IMR-90 (cell line): Measurements from ENCODE around the gene ARHGAP19. TPM values are rescaled to one million over a fixed set of nuclear protein-coding genes. Genes with fewer than 3 reads are reported as not detected.

Experiments used
- ATAC-seq: fragments of 200-7000 bp; cut with Tn5 transposase; 2 replicates; pipeline ENCODE4 v1.9.1; 2020; ENCODE audit warnings: low read depth, mild to moderate bottlenecking, moderate library complexity
- BruUV-seq: library from RNA; stranded (reverse); fragments of 400-500 nt; replicated peaks from 2 replicates; lab custom pipeline; 2021; lab: Mats Ljungman, UMichigan
- CTCF ChIA-PET: fragments of 300-600 bp; formaldehyde crosslinking; extraction: SDS; loops from one replicate; lab custom pipeline; 2021; ENCODE audit warnings: antibody characterized with exemption; lab: Yijun Ruan, JAX
- POLR2A ChIA-PET: fragments of 300-600 bp; sonication (Branson Sonifier 250); formaldehyde crosslinking; loops from one replicate; lab custom pipeline; 2022; ENCODE audit warnings: antibody characterized with exemption; ENCODE audit not compliant: unreplicated experiment; lab: Charles Lee
- DNase-seq: peaks from one replicate; pipeline ENCODE4 v3.0.0; 2013
- H2AFZ ChIP-seq: replicated peaks from 2 replicates; pipeline ENCODE3; 2013; ENCODE audit warnings: low read length, mild to moderate bottlenecking; ENCODE audit not compliant: poor library complexity
- H2AK5ac ChIP-seq: 2 replicates; pipeline ENCODE4 v1.6.1; 2013; ENCODE audit warnings: low read depth, low read length, inconsistent platforms
- H2AK9ac ChIP-seq: replicated peaks from 2 replicates; pipeline ENCODE3; 2013; ENCODE audit warnings: mild to moderate bottlenecking, low read depth, low read length, moderate library complexity; ENCODE audit not compliant: poor library complexity
- H2BK120ac ChIP-seq: 2 replicates; pipeline ENCODE4 v1.6.1; 2013; ENCODE audit warnings: low read depth, low read length, inconsistent platforms
- H2BK15ac ChIP-seq: 3 replicates; pipeline ENCODE4 v1.6.1; 2013; ENCODE audit warnings: low read depth, low read length, inconsistent platforms
- H2BK20ac ChIP-seq: 2 replicates; pipeline ENCODE4 v1.6.1; 2013; ENCODE audit warnings: low read depth, mild to moderate bottlenecking, inconsistent platforms, low read length, moderate library complexity
- H2BK5ac ChIP-seq: 2 replicates; pipeline ENCODE4 v1.6.1; 2013; ENCODE audit warnings: mild to moderate bottlenecking, low read depth, low read length, inconsistent platforms; ENCODE audit not compliant: poor library complexity, severe bottlenecking
- H3K14ac ChIP-seq: replicated peaks from 2 replicates; pipeline ENCODE4 v1.6.1; 2013; ENCODE audit warnings: low read depth, low read length, inconsistent platforms
- H3K18ac ChIP-seq: 2 replicates; pipeline ENCODE4 v1.6.1; 2013; ENCODE audit warnings: low read depth, low read length, control low read depth
- H3K23ac ChIP-seq: 2 replicates; pipeline ENCODE4 v1.6.1; 2013; ENCODE audit warnings: low read depth, low read length, inconsistent platforms
- H3K27ac ChIP-seq: 2 replicates; pipeline ENCODE4 v1.5.1; 2013; ENCODE audit warnings: mild to moderate bottlenecking, control low read depth, low read length; ENCODE audit not compliant: insufficient read depth
- H3K27me3 ChIP-seq: 2 replicates; pipeline ENCODE4 v1.6.1; 2013; ENCODE audit warnings: low read length; ENCODE audit not compliant: control insufficient read depth, insufficient read depth
- H3K36me3 ChIP-seq: 2 replicates; pipeline ENCODE4 v1.6.1; 2013; ENCODE audit warnings: low read length, mixed read lengths; ENCODE audit not compliant: control insufficient read depth, insufficient read depth
- H3K4ac ChIP-seq: 2 replicates; pipeline ENCODE4 v1.6.1; 2013; ENCODE audit warnings: low read depth, low read length, inconsistent platforms
- H3K4me1 ChIP-seq: 2 replicates; pipeline ENCODE4 v1.6.1; 2013; ENCODE audit warnings: low read length, mixed read lengths; ENCODE audit not compliant: control insufficient read depth, insufficient read depth
- H3K4me2 ChIP-seq: 2 replicates; pipeline ENCODE4 v1.6.1; 2013; ENCODE audit warnings: low read depth, mild to moderate bottlenecking, control low read depth, low read length, moderate library complexity
- H3K4me3 ChIP-seq: 2 replicates; pipeline ENCODE4 v1.5.1; 2013; ENCODE audit warnings: low read depth, mild to moderate bottlenecking, control low read depth, low read length, moderate library complexity; ENCODE audit not compliant: insufficient read depth
- H3K56ac ChIP-seq: 2 replicates; pipeline ENCODE4 v1.6.1; 2013; ENCODE audit warnings: low read length, inconsistent platforms; ENCODE audit not compliant: insufficient read depth; ENCODE audit errors: extremely low read depth
- H3K79me1 ChIP-seq, 2 experiments: 2 replicates each; pipeline ENCODE4 v1.6.1; 2013; ENCODE audit warnings: low read length in 2 of 2, inconsistent platforms in 1 of 2, low read depth in 1 of 2
- H3K9ac ChIP-seq: 2 replicates; pipeline ENCODE4 v1.6.1; 2013; ENCODE audit warnings: low read depth, low read length, control low read depth
- H3K9me1 ChIP-seq: 2 replicates; pipeline ENCODE4 v1.6.1; 2013; ENCODE audit warnings: low read length, inconsistent platforms; ENCODE audit not compliant: insufficient read depth
- H3K9me3 ChIP-seq: 2 replicates; pipeline ENCODE4 v1.6.1; 2013; ENCODE audit warnings: low read length; ENCODE audit not compliant: control insufficient read depth, insufficient read depth
- H4K20me1 ChIP-seq: 2 replicates; pipeline ENCODE4 v1.6.1; 2013; ENCODE audit warnings: low read length, inconsistent platforms; ENCODE audit not compliant: insufficient read depth
- H4K5ac ChIP-seq: 2 replicates; pipeline ENCODE4 v1.6.1; 2013; ENCODE audit warnings: mild to moderate bottlenecking, low read depth, low read length, control low read depth
- H4K8ac ChIP-seq, 2 experiments: 2 replicates each; pipeline ENCODE4 v1.6.1; 2013; ENCODE audit warnings: low read depth in 2 of 2, low read length in 2 of 2, control low read depth in 1 of 2, inconsistent platforms in 1 of 2
- H4K91ac ChIP-seq: 2 replicates; pipeline ENCODE4 v1.6.1; 2013; ENCODE audit warnings: low read depth, low read length, inconsistent platforms; ENCODE audit not compliant: insufficient read depth
- CHD1 ChIP-seq: IDR thresholded peaks from 2 replicates; pipeline ENCODE4 v1.6.1; 2012; ENCODE audit warnings: low read depth, low read length, improper control_type of control experiment
- FOS ChIP-seq: fragments of 150-350 bp; IDR thresholded peaks from 2 replicates; pipeline ENCODE4 v1.6.1; 2016; ENCODE audit warnings: low read depth, low read length
- MXI1 ChIP-seq: IDR thresholded peaks from 2 replicates; pipeline ENCODE4 v1.6.1; 2012; ENCODE audit warnings: low read depth, mild to moderate bottlenecking, low read length, moderate library complexity, borderline replicate concordance
- NFE2L2 ChIP-seq: fragments of 150-350 bp; IDR thresholded peaks from 2 replicates; pipeline ENCODE4 v1.6.1; 2016; ENCODE audit warnings: low read depth, mild to moderate bottlenecking, low read length
- POLR2A ChIP-seq: IDR thresholded peaks from 2 replicates; pipeline ENCODE4 v1.6.1; 2012; ENCODE audit warnings: mild to moderate bottlenecking, low read depth, low read length
- SMC3 ChIP-seq: fragments of 150-350 bp; IDR thresholded peaks from 2 replicates; pipeline ENCODE4 v1.6.1; 2016; ENCODE audit warnings: low read depth, mild to moderate bottlenecking, antibody characterized with exemption, low read length, moderate library complexity
- WGBS, 2 experiments: methylation state at CpG; one replicate each; pipeline versions ENCODE4 v1.1.5 to v1.1.7; 2013; ENCODE audit warnings: missing lambda C conversion rate in 2 of 2; ENCODE audit not compliant: insufficient read length in 1 of 2; ENCODE audit errors: extremely low coverage in 2 of 2; 5-methylcytosine and 5-hydroxymethylcytosine counted together
- dilution Hi-C: fragments of 300-500 bp; cut with HindIII; formaldehyde crosslinking; loops from one replicate; pipeline ENCODE4 v1.14.3; 2018; ENCODE audit warnings: low sequenced_read_pairs; ENCODE audit not compliant: unreplicated experiment
- in situ Hi-C: fragments of 300-500 bp; cut with MboI; formaldehyde crosslinking; loops from 3 replicates; pipeline ENCODE4 v1.14.3; 2019; ENCODE audit warnings: low sequenced_read_pairs, inconsistent platforms, mixed read lengths
- intact Hi-C: fragments of 100-400 bp; cut with micrococcal nuclease; formaldehyde crosslinking; loops from 2 replicates; pipeline ENCODE4 v1.10.0; 2022
- polyA plus RNA-seq, 3 experiments: library from polyadenylated mRNA; depleted of rRNA; stranded (reverse); fragments of >200 nt; gene quantifications; 2 replicates each; pipeline ENCODE4 v1.2.3, GENCODE V29; 2012; ENCODE audit warnings: low replicate concordance in 1 of 3
- total RNA-seq: library from RNA; depleted of rRNA; stranded (reverse); fragments of >200 nt; gene quantifications from 2 replicates; pipeline ENCODE4 v1.2.3, GENCODE V29; 2012

The ARHGAP19 gene
- total and polyA plus RNA-seq, 2 of the 4 experiments (the other 2 are of a cell fraction) = 6.3 to 7.0 TPM

- dilution Hi-C loops = no loop called here
These were observed 42.8 kb upstream of the ARHGAP19 start for GRCh38 chr10:97335188-97335619.

More at GRCh38 chr10:97335188-97335619, 42.8 kb upstream of the ARHGAP19 start:
- Histone ChIP-seq H3K9me3 (no peaks in the 10 kb centered on the region), H4K8ac (peak overlapping the region; percentile 32 to 71; a peak in 2 of 4 replicates), H2BK120ac (peak overlapping the region; percentile 49; the same call in 1 of the 2 replicates), H3K18ac (peak overlapping the region; percentile 48; the same call in 1 of the 2 replicates), H3K36me3 (no peaks in the 10 kb centered on the region), H4K20me1 (no peaks in the 10 kb centered on the region), H3K23ac (peak overlapping the region; percentile 77; the same call in 1 of the 2 replicates), H3K9me1 (no peaks in the 10 kb centered on the region), H2BK15ac (peak overlapping the region; percentile 28; the same call in 1 of the 3 replicates), H3K4me1 (peaks cover 11% of the 10 kb centered on the region), H3K14ac (peak overlapping the region; percentile 86), H3K4me3 (peak overlapping the region; percentile 45), H3K9ac (peak overlapping the region; percentile 77), H3K27ac (peak overlapping the region; percentile 27; the same call in 1 of the 2 replicates), H3K56ac (peak overlapping the region; percentile 46; the same call in 1 of the 2 replicates), H4K91ac (peak overlapping the region; percentile 73; the same call in 1 of the 2 replicates), H3K4me2 (peak overlapping the region; percentile 51), H2AFZ (peak overlapping the region; percentile 99), H3K27me3 (peaks cover 19% of the 10 kb centered on the region), H3K4ac (peak overlapping the region; percentile 85), H2AK5ac (no peak overlapping the region), H2AK9ac (peak overlapping the region; percentile 35), H2BK20ac (no peak overlapping the region), H3K79me1 (peaks cover 13 to 30% of the 10 kb centered on the region in 2 experiments), H4K5ac (peak overlapping the region; percentile 15; the same call in 1 of the 2 replicates), H2BK5ac (no peak overlapping the region)
- no peak for TF ChIP-seq FOS
- no peak for TF ChIP-seq CHD1
- TF ChIP-seq NFE2L2 = no peak
- no peak for TF ChIP-seq POLR2A
- no peak for TF ChIP-seq MXI1
- TF ChIP-seq SMC3 = no peak
- BruUV-seq = no TSS peak
- no peak for ATAC-seq
- in situ Hi-C loops (no loop called here), intact Hi-C loops (no loop called here)
- POLR2A ChIA-PET = no interaction called here
- no peak for DNase-seq
- WGBS, 2 experiments = no CpG with 5 or more reads among the region's 25 CpGs
- CTCF ChIA-PET = no interaction called here
